H1 (cell line): Measurements from ENCODE around the gene CORO2B. TPM values are rescaled to one million over a fixed set of nuclear protein-coding genes. Genes with fewer than 3 reads are reported as not detected.

Experiments
- CHD2 ChIP-seq: IDR thresholded peaks from 2 replicates; pipeline ENCODE4 v1.6.1; 2012; ENCODE audit warnings: low read length, improper control_type of control experiment
- FOSL1 ChIP-seq: IDR thresholded peaks from 2 replicates; pipeline ENCODE4 v1.6.1; 2011; ENCODE audit warnings: mild to moderate bottlenecking, low read depth, low read length, moderate library complexity; ENCODE audit not compliant: insufficient read depth
- KDM4A ChIP-seq: IDR thresholded peaks from one replicate; pipeline ENCODE4 v1.7.1; 2012; ENCODE audit warnings: low read depth, mild to moderate bottlenecking, moderate library complexity, low read length, inconsistent platforms; ENCODE audit not compliant: severe bottlenecking
- NANOG ChIP-seq: IDR thresholded peaks from 2 replicates; pipeline ENCODE4 v1.6.1; 2011; ENCODE audit warnings: low read length, low read depth, mild to moderate bottlenecking, inconsistent platforms; ENCODE audit not compliant: insufficient read depth, poor library complexity, severe bottlenecking
- RFX5 ChIP-seq: IDR thresholded peaks from 2 replicates; pipeline ENCODE4 v1.6.1; 2011; ENCODE audit warnings: low read depth, low read length, improper control_type of control experiment, borderline replicate concordance
- RXRA ChIP-seq: IDR thresholded peaks from 2 replicates; pipeline ENCODE4 v1.6.1; 2011; ENCODE audit warnings: low read depth, mild to moderate bottlenecking, low read length, moderate library complexity; ENCODE audit not compliant: insufficient read depth
- SIRT6 ChIP-seq: IDR thresholded peaks from one replicate; pipeline ENCODE4 v1.7.1; 2012; ENCODE audit warnings: low read length, inconsistent platforms
- SIX5 ChIP-seq: IDR thresholded peaks from 2 replicates; pipeline ENCODE4 v1.6.1; 2011; ENCODE audit warnings: mild to moderate bottlenecking, low read depth, low read length
- SP1 ChIP-seq: IDR thresholded peaks from 2 replicates; pipeline ENCODE4 v1.6.1; 2011; ENCODE audit warnings: low read depth, low read length
- SRF ChIP-seq: IDR thresholded peaks from 2 replicates; pipeline ENCODE4 v1.6.1; 2011; ENCODE audit warnings: mild to moderate bottlenecking, low read depth, low read length, moderate library complexity
- polyA plus RNA-seq, 7 experiments: library from polyadenylated mRNA; depleted of rRNA in 3 of 7; stranded (reverse) in 5 of 7; unstranded in 2 of 7; fragments of >200 nt in 5 of 7; fragments of 200-250 nt in 2 of 7; gene quantifications; 1 replicate in 5 of 7; 2 replicates in 1 of 7; 4 replicates in 1 of 7; pipeline versions ENCODE4 v1.2.1 to v1.2.3, GENCODE V29; 2011 to 2013; ENCODE audit warnings: missing spikeins in 2 of 7, mixed read lengths in 2 of 7
- total RNA-seq: library from RNA; stranded (reverse); fragmentation: NEBNext Ultra II Directional; extraction: Animal tissue kit (Norgen Biotek cat#: 25700); gene quantifications from 2 replicates; pipeline ENCODE4 v1.2.1, GENCODE V29; 2021

The CORO2B gene
- total and polyA plus RNA-seq, 2 of the 8 experiments (the other 6 are each of a cell fraction or from before 2014, with no cell fraction given), result 3.4 to 6.7 TPM

DNA sequence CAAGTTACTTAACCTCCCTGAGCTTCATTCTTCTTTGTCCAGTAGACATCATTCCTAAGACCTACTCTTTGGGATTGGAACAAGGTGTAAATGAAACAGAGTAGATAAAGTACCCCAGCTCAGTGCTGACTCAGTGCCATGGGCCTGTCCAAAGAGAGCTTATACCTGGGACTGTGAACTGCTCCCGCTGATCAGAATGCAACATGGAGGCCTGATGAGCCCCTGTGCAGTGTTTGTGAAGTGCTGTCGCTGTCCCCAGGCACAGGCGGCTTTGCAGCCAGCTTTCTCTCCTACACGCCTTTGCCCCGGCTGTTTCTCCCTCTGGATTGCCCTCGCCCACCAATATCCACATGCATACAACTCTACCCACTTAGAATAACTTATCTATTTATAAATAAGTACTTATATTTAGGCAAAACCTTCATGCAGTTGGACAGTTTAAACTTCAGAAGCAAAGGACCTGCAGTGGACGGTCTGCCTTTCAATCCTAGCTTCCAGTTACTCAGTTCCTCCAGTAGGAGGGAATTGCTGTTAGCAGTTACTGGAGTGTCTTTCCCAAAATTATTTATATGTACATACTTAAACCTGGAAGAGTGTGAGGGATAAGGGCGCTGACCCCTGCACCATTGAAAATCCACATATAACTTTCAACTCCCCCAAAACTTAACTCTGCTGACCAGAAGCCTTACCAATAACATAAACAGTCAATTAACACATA, 80.0 kb downstream of the CORO2B start (continued):
- TF ChIP-seq CHD2 (no peak), KDM4A (no peak), SRF (no peak), NANOG (no peak), SIRT6 (no peak), SP1 (no peak), SIX5 (no peak), FOSL1 (no peak), RXRA (no peak), RFX5 (no peak)
